Measurements from ENCODE around the gene RASA3.

- TF ChIP-seq POLR2AphosphoS5 (IDR thresholded peaks at IDR 0.05) (no peak), REST (IDR thresholded peaks at IDR 0.05; ENCODE audit: borderline replicate concordance) (no peak), RAD21 (conservative IDR thresholded peaks at IDR 0.05) (no peak), CTCF (IDR thresholded peaks at IDR 0.05; ENCODE audit: poor library complexity, severe bottlenecking) (no peak)
Observed at GRCh38 chr13:114000151-114001040, 132.0 kb downstream of the RASA3 start.
